ENCODE data around the gene ACSL3.

The ACSL3 gene

DNA sequence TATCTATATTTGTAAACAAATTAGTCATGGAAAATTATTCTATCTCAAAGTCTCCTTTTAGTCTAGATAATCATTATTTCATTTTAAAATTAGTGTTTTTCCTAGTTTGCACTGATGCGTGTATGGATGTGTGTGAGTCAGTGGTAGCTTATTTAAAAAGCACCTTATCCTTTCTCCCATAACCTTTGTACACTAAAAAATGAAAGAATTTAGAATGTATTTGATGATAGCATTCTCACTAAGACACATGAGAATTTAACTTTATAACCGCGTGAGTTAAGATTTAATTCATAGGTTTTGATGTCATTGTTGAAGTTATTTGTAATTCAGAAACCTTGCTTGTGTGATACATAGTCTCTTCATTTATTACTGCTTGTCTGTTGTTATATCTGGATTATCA is 81.7 kb downstream of the ACSL3 start:
- DNase-seq (ENCODE audit: low read depth in 2 of 2): no peak

DNA sequence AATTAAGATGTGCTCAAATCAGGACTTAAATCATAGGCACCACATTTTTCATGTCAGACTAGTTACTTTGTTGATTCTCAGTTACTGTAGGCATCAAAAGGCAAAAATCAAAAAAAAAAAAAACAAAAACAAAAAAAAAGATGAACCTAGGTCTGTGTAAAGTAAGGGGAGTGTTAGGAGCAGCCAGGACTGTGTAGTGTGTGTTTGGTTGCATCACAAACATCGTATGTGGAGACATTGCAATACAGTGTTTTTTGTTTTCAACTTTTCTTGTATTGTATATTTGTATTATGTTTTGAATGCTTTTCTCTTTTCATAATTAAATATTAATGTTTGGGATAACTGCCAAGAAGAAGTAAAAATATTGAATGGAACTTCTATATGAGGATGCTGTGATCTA is 82.1 kb downstream of the ACSL3 start:
- no peak for DNase-seq (ENCODE audit: low read depth in 2 of 2)

DNA sequence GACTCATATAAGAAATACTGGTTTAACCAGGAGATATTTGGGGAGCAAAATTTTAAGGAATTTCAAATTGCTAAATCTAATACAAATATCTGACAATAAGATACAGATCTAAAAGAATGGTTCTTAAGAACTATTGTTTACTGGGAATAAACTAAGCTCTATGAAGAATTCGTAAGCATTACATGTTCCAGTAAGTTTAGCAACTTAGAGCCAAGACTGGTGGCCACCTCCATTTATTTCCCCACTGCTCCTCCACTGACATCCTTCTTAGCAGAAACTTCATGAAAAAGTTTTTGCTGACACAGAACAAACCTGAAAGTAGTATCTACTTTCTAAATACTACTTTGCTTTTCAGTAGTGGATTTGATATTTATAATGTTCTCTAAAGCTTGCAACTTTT is 83.0 kb downstream of the ACSL3 start:
- no peak for DNase-seq (ENCODE audit: low read depth in 2 of 2)

DNA sequence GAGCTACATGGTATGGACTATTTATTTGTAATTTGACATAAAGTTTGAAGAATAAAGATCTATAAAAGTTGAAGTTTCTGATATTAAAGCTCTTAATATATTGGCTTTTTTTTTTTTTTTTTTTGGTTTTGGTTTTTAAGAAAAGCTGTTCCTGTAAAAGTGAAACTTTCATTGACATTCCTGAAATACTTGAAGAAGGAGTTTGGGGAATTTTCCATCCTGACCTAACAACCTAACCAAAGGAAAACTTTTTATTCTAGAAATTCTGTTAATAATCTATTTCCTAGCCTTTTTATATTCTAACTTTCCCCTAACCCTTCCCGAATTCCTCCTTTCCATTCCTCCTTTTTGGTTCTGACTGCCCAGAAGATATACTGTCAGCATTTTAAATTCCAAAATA is 83.7 kb downstream of the ACSL3 start:
- no peak for DNase-seq (ENCODE audit: low read depth in 2 of 2)

DNA sequence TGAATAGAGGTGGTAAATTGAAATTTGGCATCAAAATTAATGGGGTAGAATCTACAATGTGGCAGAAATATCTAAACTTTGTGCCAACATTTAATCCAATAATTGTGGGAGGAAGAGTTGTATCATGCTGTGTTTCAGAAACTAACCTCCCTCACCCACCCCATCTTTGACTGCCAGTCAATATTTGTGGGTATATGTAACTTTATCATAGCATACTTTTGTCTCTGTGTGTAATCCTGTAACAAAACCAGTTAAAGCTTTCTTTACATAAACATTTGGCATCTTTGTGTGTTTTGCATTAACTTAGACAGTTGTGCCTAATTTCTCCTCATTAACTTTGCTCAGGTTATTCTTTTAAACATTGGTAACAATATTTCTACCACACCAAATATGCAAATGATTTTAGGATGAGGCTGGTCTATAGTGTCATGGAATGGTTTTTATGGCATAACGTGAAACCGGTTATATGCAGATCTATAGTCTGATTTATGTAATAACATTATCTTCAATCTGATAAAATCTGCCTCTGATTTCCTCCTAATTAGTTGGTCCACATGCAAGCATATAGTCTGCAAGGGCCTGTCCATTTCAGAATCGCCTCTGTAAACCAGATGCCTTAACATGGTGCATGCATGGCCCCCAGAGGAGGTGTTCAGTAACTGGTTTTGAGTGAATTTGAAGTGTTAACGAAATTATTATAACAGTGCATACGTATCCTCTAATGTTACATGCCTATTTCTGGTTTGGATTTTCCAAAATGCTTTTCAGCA is 84.3 kb downstream of the ACSL3 start:
- no peak for DNase-seq (ENCODE audit: low read depth in 2 of 2)

DNA sequence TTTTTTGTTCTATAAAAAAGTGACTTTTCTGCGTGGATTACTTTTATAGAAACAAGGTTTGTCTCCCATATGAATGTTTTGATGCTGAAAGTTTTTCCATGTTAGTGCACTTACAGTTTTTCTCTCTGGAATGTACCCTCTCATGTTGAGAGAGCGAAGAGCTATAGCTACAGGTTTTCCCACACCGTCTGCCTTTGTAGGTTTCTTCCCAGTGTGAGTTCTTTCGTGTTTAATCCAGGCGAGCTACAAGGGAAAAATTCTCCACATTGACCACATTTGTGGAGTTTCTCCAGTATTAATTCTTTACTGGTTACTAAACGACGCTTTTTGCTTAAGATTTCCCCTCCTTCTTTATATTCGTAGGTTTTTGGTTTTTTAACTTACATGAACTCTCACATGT is 85.1 kb downstream of the ACSL3 start:
- no peak for DNase-seq (ENCODE audit: low read depth in 2 of 2)

DNA sequence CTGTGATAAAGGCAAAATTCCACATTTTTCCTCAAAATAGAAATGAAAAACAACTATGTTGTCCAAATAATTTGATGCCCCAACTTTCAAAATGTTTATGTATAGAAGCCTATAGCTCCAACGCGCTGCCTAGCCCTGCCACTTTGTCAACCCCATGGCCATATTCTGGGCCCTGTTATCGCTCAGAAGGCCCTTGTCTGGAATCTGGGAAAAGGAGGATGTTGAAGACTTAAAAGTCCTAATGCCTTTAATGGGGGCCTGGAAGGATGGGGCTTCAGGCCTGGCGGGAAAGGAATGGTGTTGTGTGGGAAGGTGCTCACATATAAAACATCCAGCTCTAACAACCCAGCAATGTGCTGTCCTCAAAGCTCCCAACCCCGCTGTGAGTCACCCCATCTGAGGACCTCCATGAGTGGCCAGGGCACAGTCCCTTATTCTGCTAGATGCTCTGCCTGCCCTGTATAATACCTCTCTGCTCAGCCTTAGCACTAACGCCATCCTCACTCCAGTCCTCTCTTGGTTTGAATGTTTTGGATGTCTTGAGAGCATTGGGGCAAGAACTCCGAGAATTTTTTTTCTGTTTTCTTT is 86.0 kb downstream of the ACSL3 start:
- no peak for DNase-seq (ENCODE audit: low read depth in 2 of 2)

DNA sequence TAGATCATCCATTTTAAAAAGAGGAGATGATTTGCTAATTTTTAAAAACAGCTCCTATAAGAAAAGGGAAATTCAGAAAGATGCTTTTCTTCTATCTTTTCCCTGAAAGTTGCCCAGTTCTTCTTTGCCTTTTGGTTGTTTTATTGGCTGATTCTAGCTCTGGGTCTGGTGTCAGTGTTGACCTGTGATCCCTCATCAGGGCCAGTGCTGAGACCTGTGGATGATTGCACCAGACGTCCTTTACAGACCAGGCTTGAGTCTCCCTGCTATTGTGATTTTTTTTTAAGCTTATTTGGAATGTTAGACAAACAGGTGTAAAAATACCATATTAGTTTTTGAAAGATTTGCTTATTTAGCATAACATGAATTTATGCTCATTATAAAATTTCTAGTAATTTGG is 88.2 kb downstream of the ACSL3 start:
- DNase-seq (ENCODE audit: low read depth in 2 of 2): no peak

DNA sequence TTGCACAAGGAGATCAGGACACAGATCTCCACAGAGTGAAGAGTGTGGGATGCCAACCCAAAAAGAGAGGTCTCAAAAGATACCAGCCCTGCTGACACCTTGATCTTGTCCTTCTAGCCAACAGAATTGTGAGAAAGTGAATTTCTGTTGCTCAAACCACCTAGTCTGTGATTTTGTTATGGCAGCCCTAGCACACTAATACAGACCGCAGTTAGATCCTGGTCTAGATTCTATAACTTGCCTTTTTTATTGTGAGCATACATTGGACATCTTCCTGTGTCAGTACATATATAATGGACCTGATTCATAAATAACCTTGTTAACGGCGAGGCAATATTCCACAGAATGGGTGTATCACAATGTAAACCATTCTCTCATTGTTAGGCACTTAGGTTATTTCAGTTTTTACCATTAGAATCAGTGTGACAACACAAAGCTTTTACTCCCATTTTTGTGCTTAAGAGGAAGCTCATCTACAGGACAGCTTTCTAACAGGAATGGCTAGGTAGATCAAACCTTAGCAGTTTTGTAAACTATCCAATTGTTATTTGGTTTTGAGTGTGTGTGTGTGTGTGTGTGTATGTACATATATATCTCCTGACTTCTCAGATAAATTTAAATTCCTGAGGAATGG is 89.0 kb downstream of the ACSL3 start:
- no peak for DNase-seq (ENCODE audit: low read depth in 2 of 2)

DNA sequence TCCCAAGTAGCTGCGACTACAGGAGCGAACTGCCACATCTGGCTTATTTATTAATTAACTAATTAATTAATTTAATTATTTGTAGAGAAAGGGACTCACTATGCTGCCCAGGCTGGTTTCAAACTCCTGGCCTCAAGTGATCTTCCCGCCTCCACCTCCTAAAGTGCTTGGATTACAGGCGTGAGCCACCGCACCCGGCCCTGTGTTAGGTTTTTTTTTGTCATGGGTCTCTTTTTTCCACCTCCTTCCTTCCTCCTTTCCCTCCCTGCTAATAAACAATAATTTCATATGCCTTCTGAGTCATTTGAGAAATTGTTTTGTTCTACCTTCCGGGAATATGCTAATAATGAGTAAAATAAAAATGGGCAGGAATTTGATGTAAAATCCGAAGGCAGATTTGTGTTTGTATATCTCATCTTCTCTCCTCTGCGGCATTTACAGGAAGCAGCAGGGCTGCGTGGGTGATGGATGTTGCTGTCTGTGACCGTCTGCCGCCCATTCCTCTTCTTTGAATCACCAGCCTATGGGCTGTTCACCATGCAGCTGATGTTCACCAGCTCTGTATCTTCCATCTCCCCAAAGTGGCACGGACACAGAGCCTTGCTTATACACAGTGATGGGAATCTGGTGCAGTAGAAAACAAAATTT is 89.9 kb downstream of the ACSL3 start:
- DNase-seq (ENCODE audit: low read depth in 2 of 2): no peak

DNA sequence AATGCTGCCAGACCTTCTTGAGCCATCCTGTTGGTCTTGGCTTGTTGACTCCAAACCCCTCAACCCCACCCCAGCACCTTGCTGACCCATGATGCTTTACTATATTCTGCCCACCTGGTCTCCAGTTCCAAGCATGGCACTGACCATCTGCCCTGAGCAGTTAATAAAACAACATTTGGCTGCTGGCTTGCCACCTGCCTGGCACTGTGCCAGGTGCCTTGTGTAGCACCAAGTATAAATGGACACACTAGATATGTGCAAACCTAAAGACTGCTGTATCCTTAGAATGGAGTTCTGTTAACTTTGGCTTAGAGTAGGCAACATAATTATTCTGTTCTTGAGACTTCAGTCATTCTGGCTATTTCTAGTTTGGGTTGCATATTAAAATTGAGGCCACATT is 91.4 kb downstream of the ACSL3 start:
- DNase-seq (ENCODE audit: low read depth in 2 of 2): no peak

DNA sequence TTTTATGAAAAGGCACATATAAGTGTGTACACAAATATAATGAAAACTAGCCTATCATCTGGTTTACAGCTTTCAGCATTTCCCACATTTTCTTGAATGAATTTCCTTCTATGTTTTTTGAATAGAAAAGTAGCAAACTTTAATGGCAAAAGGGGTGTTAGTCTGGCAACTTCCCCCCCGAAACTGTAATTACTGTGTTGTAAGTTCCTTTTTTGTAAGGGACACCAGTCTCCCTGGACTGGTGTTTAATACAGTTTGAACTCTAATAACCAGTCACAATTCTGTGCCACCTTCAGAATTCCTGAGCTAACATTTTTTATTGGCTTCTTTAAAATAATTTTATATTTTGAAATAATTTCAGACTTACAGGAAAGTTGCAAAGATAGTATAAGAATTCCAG is 94.2 kb downstream of the ACSL3 start:
- no peak for DNase-seq (ENCODE audit: low read depth in 2 of 2)

DNA sequence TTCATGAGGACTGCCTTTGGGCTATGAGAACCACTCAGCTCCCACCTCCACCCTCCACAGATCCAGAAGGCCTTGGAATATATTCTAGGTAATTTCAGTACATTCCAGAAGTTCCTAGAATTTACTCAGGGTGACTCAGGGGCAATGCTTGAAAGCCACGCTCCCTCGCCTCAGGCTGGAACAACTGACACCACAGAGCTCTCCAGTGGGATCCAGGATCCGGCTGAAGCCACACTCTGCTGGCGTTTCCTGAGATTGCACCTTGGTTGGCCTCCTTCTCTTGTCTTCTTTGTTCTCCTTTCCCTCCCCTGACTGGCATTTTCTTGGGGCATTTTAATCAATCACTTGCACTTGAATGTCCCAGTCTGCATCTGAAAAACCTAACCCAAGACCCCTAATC is 98.5 kb downstream of the ACSL3 start:
- no peak for DNase-seq (ENCODE audit: low read depth in 2 of 2)

DNA sequence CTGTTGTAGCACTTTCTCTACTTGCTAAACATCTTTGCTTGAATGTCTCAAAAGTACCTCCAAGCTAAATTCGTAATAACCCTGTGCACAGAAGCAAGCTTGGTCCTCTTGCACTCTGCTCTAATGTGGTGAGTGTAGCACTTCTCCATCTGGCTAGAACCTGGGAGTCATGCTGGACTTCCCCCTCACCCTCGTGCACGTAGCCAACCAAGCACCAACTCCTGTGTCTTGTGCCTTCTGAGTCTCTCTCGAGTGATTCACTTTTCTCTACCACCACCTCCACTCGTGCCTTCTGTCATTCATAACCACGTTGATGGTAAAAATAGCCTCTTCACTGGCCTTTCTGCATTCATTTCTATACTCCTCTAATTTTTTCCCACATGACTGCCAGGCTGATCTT is 99.3 kb downstream of the ACSL3 start:
- no peak for DNase-seq (ENCODE audit: low read depth in 2 of 2)

DNA sequence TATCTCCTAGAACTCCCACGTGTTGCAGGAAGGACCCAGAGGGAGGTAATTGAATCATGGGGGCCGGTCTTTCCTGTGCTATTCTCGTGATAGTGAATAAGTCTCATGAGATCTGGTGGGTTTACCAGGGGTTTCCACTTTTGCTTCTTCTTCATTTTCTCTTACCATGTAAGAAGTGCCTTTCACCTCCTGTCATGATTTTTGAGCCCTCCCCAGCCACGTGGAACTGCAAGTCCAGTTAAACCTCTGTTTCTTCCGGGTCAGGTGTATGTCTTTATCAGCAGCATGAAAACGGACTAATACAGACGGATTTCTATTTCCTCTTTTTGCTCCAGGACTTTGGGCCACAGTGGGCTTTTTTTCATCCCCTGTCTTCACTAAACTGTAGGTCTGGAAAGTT is 102.8 kb downstream of the ACSL3 start:
- DNase-seq (ENCODE audit: low read depth in 2 of 2): no peak

DNA sequence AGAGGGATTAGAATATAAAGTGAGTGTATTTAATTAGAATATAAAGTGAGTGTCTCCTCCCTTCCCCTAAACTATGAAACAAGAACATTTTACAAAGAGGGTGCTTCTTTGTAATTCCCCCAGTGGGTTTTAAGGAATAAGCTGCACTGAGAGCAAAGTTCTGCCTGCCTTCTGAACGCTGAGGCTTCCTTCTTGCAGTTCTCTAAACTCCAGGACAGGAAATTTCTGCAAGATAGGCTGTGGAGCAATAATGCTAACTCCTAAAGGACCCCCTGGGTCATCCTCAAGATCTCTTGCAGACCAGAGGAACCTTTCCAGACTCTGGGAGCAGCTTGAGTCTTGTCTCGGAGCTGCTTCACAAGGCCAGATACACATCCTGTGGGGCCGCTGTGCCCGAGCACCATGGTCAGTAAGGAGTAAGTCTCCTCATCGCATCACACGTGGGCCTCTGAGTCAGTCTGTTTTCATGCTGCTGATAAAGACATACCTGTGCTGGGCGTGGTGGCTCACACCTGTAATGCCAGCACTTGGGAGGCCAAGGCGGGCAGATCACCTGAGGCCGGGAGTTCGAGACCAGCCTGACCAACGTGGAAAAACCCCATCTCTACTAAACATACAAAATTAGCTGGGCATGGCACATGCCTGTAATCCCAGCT is 103.7 kb downstream of the ACSL3 start:
- DNase-seq (ENCODE audit: low read depth in 2 of 2): no peak

DNA sequence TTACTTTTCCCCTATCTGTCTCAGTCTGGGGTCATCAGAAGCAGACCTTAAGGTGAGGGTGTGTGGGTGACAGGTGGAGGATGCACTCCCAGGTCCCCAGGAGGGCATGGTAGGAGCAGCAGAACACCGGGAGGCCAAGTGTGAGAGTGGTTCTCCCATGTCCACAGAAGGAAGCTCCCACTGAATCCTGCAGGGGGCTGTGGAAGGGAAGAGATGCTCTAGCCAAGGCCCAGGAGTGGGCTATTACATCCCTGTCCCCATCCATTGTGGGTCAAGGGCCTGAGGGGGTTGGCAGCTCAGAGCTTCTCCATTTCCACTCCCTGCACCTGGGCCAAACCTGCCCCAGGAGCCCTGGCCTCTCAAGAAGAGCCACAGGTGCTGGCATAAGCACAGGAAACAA is 104.7 kb downstream of the ACSL3 start:
- no peak for DNase-seq (ENCODE audit: low read depth in 2 of 2)

DNA sequence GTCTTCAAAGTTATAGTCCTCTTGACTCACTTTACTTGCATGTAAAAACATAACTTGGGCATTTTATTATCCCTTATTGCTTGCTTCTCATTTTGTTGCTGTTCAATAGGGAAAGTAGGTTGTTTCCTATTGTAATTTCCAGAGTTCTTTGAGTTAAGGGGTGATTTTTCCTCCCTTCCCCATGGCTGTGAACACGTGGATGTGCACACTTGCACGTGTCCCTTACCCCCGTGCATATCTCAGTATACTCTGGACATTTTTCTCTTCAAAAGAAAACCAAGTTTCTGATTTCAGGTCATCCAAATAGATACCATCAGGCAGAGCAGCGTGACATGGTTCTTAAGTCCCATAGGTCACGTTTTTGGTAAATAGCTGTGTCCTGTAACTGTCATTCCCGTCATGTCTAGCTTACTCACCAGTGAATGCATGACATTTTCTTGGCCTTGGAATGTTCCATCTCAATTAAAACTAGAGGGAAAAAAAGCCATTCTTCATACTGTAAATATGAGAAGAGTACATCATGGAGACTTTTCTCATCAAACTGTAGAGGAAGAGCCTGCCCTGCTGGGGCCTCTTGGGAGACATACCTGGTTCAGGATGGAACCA is 107.8 kb downstream of the ACSL3 start:
- no peak for DNase-seq (ENCODE audit: low read depth in 2 of 2)

DNA sequence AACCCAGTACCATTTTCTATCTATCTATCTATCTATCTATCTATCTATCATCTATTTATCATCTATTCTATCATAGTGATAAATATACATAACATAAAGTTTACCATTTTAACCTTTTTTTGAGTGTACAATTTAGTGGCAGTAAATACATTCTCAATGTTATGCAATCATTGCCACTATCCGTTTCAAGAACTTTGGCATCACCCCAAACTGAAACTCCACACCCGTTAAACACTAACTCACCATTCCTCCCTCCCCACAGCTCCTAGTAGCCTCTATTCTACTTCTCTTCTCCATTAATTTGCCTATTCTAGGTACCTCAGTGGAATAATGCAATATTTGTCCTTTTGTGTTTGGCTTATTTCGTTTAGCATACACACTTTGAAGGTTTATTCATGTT is 108.7 kb downstream of the ACSL3 start:
- no peak for DNase-seq (ENCODE audit: low read depth in 2 of 2)

DNA sequence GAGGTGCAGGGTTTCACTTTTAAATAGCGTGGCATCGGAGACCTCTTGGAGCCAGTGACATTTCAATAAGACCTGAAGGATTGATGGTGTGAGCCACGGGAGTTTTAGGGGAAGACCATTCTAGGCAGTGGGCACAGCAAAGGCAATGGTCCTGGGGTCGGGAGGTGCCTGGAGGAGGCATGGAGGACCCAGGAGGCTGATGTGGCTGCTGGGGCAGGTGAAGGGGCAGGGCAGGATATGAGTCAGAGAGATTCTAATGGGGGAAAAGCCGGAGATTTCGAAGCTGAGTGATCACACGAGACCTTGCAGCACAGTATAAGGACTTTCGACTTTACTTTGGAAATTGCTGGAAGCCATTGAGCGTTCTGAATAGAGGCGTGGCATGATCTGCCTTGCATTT is 111.6 kb downstream of the ACSL3 start:
- DNase-seq (ENCODE audit: low read depth in 2 of 2): no peak

DNA sequence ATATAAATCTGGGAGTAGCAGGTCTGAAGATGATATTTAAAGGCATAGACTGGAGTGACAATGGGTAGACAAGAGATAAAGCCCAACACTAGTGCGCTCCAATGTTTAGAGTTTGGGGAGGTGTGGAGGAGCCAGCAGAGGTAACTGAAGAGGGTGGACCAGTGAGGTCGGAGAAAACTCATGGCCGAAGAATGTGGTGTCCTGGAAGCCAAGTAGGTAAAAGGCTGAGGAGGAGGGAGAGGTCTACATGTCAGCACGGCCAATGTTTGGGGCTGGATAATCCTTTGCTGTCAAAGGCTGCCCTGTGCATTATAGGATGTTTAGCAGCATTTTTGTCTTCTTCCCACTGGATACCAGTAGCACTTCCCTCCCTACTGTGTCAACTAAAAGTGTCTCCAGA is 112.4 kb downstream of the ACSL3 start:
- DNase-seq (ENCODE audit: low read depth in 2 of 2): no peak

DNA sequence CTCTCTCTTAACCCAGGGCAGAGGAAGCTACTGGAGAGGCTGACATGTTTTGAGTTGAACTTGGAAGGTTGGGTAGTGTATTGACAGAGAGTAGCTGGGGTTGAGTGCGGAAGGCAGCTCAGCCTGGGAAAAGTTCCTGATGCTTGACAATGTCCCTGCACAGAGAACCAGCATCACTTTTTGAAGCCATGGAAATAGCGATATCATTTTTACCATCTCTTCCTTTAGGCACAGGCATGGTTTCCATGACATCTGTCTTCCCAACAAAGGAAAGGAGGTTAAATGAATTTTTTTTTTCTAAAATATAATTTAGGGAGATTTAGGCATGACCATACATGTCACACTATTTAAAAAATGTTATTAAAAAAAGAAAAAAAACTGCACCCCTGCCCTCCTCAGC is 112.9 kb downstream of the ACSL3 start:
- DNase-seq (ENCODE audit: low read depth in 2 of 2): no peak

All from stimulated activated CD8-positive, alpha-beta memory T cell treated with anti-CD3 and anti-CD28 coated beads, Interleukin-2, amount 100 ng/mL, for 1 hour (primary cell).